HG03565 (cell line): ENCODE measurements around the gene PAGE5.

ENCODE experiments used
- ATAC-seq: cut with Tn5 transposase; IDR thresholded peaks from one replicate; pipeline ENCODE4 v1.9.1; 2021; ENCODE audit warnings: mild to moderate bottlenecking, moderate library complexity; ENCODE audit not compliant: unreplicated experiment

PAGE5 gene

GRCh38 chrX:55220119-55220794 lies at the start of gene PAGE5:
Gene PAGE5, plus strand, starts transcription at chrX:55220346. Its CDS starts 1,037 bp downstream, at chrX:55221383.
- no peak for ATAC-seq

- no peak for ATAC-seq
These were observed 32.9 kb upstream of the PAGE5 start for GRCh38 chrX:55187281-55187680.

GRCh38 chrX:55196688-55197087 lies 23.5 kb upstream of the PAGE5 start:
- ATAC-seq = no peak

DNA sequence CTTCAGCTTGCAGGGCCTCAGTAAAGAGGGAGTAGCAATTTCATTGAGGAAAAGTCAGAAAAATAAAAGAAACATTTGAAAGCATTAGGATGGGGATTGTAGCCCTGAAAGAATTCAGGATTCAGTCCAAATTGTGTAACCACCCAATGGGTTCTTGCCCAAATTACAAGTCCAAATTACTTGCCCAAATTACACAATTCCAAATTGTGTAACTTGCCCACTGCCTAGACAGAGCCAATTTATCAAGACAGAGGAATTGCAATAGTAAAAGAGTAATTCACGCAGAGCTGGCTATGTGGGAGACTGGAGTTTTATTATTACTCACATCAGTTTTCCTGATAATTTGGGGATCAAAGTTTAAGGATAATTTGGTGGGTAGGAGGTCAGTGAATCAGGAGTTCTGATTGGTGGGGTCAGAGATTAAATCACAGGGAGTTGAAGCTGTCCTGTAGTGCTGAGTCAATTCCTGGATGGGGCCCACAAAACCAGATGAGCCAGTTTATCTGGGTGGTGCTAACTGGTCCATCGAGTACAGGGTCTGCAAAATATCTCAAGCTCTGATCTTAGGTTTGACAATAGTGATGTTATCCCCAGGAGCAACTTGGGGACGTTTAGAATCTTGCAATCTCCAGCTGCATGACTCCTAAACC lies 18.1 kb upstream of the PAGE5 start:
- ATAC-seq = no peak

DNA sequence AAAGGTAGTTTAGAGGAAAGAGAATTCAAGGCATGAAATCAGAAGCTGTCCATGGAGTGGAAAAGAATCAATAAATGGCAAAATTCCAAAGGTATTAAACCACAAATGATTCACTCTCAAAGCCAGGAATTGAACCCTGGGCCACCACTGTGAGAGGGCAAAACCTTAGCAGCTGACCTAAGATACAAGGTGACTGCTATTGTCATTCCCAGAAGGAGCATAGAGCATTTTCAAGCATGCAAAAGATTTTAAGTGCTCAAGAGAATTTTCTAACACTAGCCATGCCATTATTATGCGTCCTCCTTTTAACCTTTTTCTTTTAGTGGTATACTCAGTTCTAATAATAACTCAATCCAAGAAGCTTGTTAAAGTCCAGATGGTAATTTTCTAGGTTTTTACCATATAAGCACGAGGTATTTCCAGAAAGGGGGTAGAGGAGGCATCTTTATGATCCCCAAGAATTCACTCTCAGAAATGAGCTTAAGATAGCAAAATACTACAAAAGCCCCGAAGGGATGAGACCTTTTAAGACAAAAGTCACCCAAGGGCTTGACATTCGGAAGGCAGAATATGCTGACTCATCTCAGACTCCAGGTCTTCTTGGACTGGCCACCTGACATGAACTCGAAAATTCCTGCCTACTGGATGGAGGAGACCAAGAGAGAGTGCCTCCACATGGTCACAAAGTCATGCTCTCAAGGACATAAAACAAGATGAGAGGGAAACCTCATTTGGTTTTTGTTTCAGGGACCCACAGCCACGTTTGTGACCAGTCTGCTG lies 13.8 kb upstream of the PAGE5 start:
- ATAC-seq = no peak

DNA sequence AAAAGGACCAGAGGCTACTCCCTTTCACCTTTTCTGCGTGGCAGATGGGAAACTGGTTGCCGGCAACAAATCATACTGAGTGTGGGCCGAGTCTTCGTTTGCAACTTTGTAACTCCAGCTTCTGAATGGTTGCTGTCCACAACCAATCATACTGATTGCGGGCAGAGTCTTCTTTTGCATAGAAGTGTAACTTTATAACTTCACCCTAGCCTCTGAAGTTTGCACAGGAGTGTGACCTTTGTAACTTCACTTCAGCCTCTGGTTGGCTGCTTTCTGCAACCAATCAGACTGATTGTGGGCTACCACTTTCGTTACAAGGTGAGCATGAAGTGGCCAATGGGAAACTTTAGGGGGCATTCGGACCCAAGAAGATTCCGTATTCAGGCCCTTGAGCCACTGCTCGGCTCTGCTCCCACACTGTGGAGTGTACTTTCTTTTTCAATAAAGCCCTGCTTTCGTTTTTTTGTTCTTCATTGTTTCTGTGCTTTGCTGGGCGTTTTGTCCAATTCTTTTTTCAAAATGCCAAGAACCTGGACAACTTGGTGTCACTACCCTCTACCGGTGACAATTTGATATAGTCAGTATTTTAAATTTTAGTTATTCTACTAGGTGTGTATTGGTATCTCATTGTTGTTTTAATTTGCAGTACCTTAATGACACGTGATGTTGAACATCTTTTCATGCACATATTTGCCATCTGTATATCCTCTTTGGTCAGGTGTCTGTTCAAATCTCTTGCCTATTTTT lies 9.0 kb upstream of the PAGE5 start:
- no peak for ATAC-seq

- no peak for ATAC-seq
These were observed 6.8 kb upstream of the PAGE5 start for GRCh38 chrX:55213381-55213780.

GRCh38 chrX:55240788-55241340 lies 20.7 kb downstream of the PAGE5 start:
- ATAC-seq = no peak

- ATAC-seq = no peak
These were observed 33.4 kb downstream of the PAGE5 start for GRCh38 chrX:55253528-55253927.

DNA sequence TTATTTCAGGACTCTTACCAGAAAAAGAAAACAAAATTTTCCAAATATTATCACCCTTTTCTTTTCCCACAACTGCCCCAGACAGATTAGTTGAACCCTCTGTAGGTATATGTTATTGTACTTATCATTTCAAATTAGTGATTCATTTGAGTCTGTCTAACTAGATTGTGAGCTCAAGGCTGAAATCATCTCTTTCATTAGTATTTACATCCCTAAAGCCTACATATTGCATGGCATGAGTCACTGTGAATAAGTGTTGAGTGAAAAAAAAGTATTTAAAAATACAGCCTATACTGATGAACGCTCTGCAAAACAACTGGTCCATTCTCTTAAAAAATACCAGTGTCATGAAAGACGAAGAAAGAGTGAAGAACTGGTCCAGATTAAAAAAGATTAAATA lies 40.7 kb downstream of the PAGE5 start:
- no peak for ATAC-seq

GRCh38 chrX:55264816-55265215 lies 44.7 kb downstream of the PAGE5 start, which contains the start of gene PAGE3:
Gene PAGE3, minus strand, starts transcription at chrX:55264916. Its CDS starts 1,013 bp downstream, at chrX:55263903.
- no peak for ATAC-seq
